Lower leg skin (tissue), 3 donors: ENCODE measurements around the gene TKT.

Source experiments
- POLR2A ChIP-seq, 2 donors: fragments of 450-650 bp; IDR thresholded peaks; one replicate each; pipeline ENCODE4 v1.6.1; 2016 to 2017; ENCODE audit warnings: antibody characterized with exemption in 2 of 2, mild to moderate bottlenecking in 1 of 2, moderate library complexity in 1 of 2
- TF ChIP-seq, protein P1 (sequence below), 3 donors: fragments of 450-650 bp; IDR thresholded peaks; one replicate each; pipeline ENCODE4 v1.5.1; 2016; ENCODE audit warnings: antibody characterized with exemption in 3 of 3, mild to moderate bottlenecking in 3 of 3, moderate library complexity in 2 of 3

DNA sequence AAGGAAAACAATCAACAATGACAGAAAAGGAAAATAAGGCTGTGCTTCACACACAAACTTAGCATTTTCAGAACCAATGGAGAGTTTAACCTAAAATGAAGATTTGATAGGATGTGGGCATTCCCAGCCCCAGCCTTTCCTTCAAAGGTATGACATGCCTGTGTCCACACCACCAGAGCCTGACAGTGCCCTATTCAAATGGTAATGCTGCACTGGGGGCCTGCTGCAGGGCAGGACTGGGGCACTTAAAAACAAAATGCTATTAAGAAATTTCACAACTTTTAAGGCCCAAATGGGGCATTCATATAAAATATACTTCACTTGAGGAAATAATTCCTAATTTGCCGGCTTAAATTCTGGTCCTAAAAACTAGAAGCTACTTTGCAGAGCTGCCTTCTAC is 30.9 kb upstream of the TKT start:
- TF ChIP-seq POLR2A (IDR thresholded peaks at IDR 0.05): no peak
- TF ChIP-seq, protein P1, sequence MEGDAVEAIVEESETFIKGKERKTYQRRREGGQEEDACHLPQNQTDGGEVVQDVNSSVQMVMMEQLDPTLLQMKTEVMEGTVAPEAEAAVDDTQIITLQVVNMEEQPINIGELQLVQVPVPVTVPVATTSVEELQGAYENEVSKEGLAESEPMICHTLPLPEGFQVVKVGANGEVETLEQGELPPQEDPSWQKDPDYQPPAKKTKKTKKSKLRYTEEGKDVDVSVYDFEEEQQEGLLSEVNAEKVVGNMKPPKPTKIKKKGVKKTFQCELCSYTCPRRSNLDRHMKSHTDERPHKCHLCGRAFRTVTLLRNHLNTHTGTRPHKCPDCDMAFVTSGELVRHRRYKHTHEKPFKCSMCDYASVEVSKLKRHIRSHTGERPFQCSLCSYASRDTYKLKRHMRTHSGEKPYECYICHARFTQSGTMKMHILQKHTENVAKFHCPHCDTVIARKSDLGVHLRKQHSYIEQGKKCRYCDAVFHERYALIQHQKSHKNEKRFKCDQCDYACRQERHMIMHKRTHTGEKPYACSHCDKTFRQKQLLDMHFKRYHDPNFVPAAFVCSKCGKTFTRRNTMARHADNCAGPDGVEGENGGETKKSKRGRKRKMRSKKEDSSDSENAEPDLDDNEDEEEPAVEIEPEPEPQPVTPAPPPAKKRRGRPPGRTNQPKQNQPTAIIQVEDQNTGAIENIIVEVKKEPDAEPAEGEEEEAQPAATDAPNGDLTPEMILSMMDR (IDR thresholded peaks at IDR 0.05): no peak
